Loucy (cell line): Measurements from ENCODE around the gene PIK3CA.

Source experiments
- H2AFZ ChIP-seq: fragments of 200-600 bp; sonication (generic); 2 replicates; pipeline ENCODE4 v1.6.0; 2016; ENCODE audit warnings: antibody characterized with exemption, mild to moderate bottlenecking, low read length, moderate library complexity
- H3F3A ChIP-seq: fragments of 200-600 bp; 2 replicates; pipeline ENCODE4 v1.6.0; 2016; ENCODE audit warnings: antibody characterized with exemption, low read depth, mild to moderate bottlenecking
- H3K27me3 ChIP-seq: fragments of 200-600 bp; sonication (generic); 2 replicates; pipeline ENCODE4 v1.6.1; 2014; ENCODE audit warnings: low read length, mild to moderate bottlenecking; ENCODE audit not compliant: insufficient read depth, poor library complexity, severe bottlenecking
- H3K36me3 ChIP-seq: fragments of 200-600 bp; sonication (generic); 2 replicates; pipeline ENCODE4 v1.6.1; 2016; ENCODE audit warnings: low read length; ENCODE audit not compliant: insufficient read depth
- H3K4me1 ChIP-seq: fragments of 200-600 bp; sonication (generic); 2 replicates; pipeline ENCODE4 v1.5.1; 2014; ENCODE audit warnings: low read length, mild to moderate bottlenecking; ENCODE audit not compliant: insufficient read depth, poor library complexity, severe bottlenecking
- H3K4me2 ChIP-seq: fragments of 200-600 bp; sonication (generic); 2 replicates; pipeline ENCODE4 v1.6.0; 2014; ENCODE audit warnings: antibody characterized with exemption, low read length, low read depth, mild to moderate bottlenecking; ENCODE audit not compliant: poor library complexity, severe bottlenecking
- H3K4me3 ChIP-seq: fragments of 200-600 bp; sonication (generic); 2 replicates; pipeline ENCODE4 v1.5.1; 2014; ENCODE audit warnings: low read length, mild to moderate bottlenecking, mixed read lengths; ENCODE audit not compliant: poor library complexity, severe bottlenecking
- H3K79me2 ChIP-seq: fragments of 200-600 bp; sonication (generic); 2 replicates; pipeline ENCODE4 v1.6.1; 2014; ENCODE audit warnings: low read length; ENCODE audit not compliant: insufficient read depth
- H3K9ac ChIP-seq: fragments of 200-600 bp; sonication (generic); 2 replicates; pipeline ENCODE4 v1.6.0; 2014; ENCODE audit warnings: mild to moderate bottlenecking, low read depth, low read length, moderate library complexity; ENCODE audit not compliant: poor library complexity, severe bottlenecking
- H3K9me2 ChIP-seq: fragments of 200-600 bp; sonication (generic); replicated peaks from 2 replicates; pipeline ENCODE4 v1.6.1; 2016; ENCODE audit warnings: low read depth, low read length, mixed read lengths
- H3K9me3 ChIP-seq: fragments of 200-600 bp; sonication (generic); 2 replicates; pipeline ENCODE4 v1.6.1; 2014; ENCODE audit warnings: mild to moderate bottlenecking, antibody characterized with exemption, low read length, low read depth; ENCODE audit not compliant: insufficient read depth
- H4K20me1 ChIP-seq: fragments of 200-600 bp; sonication (generic); 2 replicates; pipeline ENCODE4 v1.6.0; 2014; ENCODE audit warnings: antibody characterized with exemption, low read length, mild to moderate bottlenecking; ENCODE audit not compliant: insufficient read depth, poor library complexity, severe bottlenecking
- CTCF ChIP-seq: fragments of 200-600 bp; sonication (generic); conservative IDR thresholded peaks from 2 replicates; pipeline ENCODE4 v1.5.1; 2014; ENCODE audit warnings: mild to moderate bottlenecking, antibody characterized with exemption, low read length
- EZH2phosphoT487 ChIP-seq: fragments of 200-600 bp; IDR thresholded peaks from 2 replicates; pipeline ENCODE4 v1.6.1; 2018; ENCODE audit warnings: antibody characterized with exemption, mild to moderate bottlenecking, moderate library complexity, borderline replicate concordance

The PIK3CA gene

DNA sequence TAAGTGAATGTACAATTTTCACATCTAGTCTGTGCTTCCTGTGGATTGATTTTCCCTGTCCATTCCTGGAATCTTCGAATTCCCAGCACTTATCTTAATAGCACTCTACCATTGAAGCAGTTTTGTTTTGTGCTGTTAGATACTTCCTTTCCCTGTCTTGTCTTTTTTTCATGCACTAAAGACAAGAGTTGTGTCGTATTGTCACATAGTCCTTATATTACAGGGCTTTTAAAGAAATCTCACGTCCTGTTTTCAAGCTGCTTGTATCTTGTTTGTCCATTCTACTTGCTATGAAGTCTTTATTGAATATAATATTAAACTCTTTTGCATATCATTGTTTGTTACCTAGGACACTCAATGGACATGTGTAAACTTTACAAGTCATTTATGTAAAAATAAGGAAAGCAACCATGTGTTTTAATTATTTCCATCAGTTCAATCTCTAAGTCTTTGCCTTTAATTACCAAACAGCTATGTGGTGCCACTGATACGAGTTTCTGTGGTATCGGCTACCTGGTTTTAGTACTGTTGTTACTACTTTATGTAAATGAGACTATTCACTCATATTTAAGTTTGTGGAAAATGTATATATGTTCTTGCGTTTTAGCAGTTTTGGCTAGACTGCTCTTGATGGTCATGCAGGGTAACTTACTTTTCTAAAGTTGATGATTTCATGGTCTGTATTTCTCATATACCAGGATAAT, 10.3 kb downstream of the PIK3CA start:
- Histone ChIP-seq H4K20me1 (peaks cover 39% of the 10 kb centered on the region), H3K4me2 (peak overlapping the region; percentile 6), H3K27me3 (no peaks in the 10 kb centered on the region), H3K9me2 (no peaks in the 10 kb centered on the region), H2AFZ (no peak overlapping the region), H3K36me3 (no peaks in the 10 kb centered on the region), H3K9me3 (no peaks in the 10 kb centered on the region), H3K4me1 (peaks cover 25% of the 10 kb centered on the region), H3F3A (no peaks in the 10 kb centered on the region), H3K79me2 (peaks cover 87% of the 10 kb centered on the region), H3K4me3 (no peak overlapping the region), H3K9ac (no peak overlapping the region)
- TF ChIP-seq CTCF (no peak), EZH2phosphoT487 (no peak)

GRCh38 chr3:179163503-179163902, 15.3 kb downstream of the PIK3CA start:
- peaks cover 84% of the 10 kb centered on the region for H3K79me2 ChIP-seq
- no peak overlapping the region for H2AFZ ChIP-seq
- no peak for TF ChIP-seq CTCF
- TF ChIP-seq EZH2phosphoT487: no peak
- peaks cover 16% of the 10 kb centered on the region for H4K20me1 ChIP-seq
- H3K4me2 ChIP-seq: no peak overlapping the region
- H3K9ac ChIP-seq: no peak overlapping the region
- no peaks in the 10 kb centered on the region for H3K27me3 ChIP-seq
- H3K4me1 ChIP-seq: no peaks in the 10 kb centered on the region
- no peak overlapping the region for H3K4me3 ChIP-seq
- H3K9me2 ChIP-seq: no peaks in the 10 kb centered on the region
- no peaks in the 10 kb centered on the region for H3F3A ChIP-seq
- H3K36me3 ChIP-seq: no peaks in the 10 kb centered on the region
- no peaks in the 10 kb centered on the region for H3K9me3 ChIP-seq

- H2AFZ ChIP-seq: no peak overlapping the region
- no peaks in the 10 kb centered on the region for H3K27me3 ChIP-seq
- peaks cover 16% of the 10 kb centered on the region for H4K20me1 ChIP-seq
- H3K9me3 ChIP-seq: no peaks in the 10 kb centered on the region
- H3K79me2 ChIP-seq: peaks cover 83% of the 10 kb centered on the region
- no peak for TF ChIP-seq CTCF
- TF ChIP-seq EZH2phosphoT487: no peak
- no peak overlapping the region for H3K9ac ChIP-seq
- no peaks in the 10 kb centered on the region for H3F3A ChIP-seq
- H3K4me2 ChIP-seq: no peak overlapping the region
- H3K4me3 ChIP-seq: no peak overlapping the region
- H3K36me3 ChIP-seq: no peaks in the 10 kb centered on the region
- no peaks in the 10 kb centered on the region for H3K9me2 ChIP-seq
- no peaks in the 10 kb centered on the region for H3K4me1 ChIP-seq
Observed at GRCh38 chr3:179164857-179165256, 16.7 kb downstream of the PIK3CA start.
